ENCODE results near the gene HSF5. TPM values are rescaled to one million over a fixed set of nuclear protein-coding genes. Genes with fewer than 3 reads are reported as not detected.

The HSF5 gene
- total and polyA plus RNA-seq, 2 of the 13 experiments (the other 11 are each of a cell fraction or from before 2014, with no cell fraction given): not detected

- TF ChIP-seq ZBTB21 (CRISPR knock-in tag; IDR thresholded peaks at IDR 0.05): no peak
- TF ChIP-seq ELF1 (CRISPR knock-in tag; IDR thresholded peaks at IDR 0.05): no peak
- no peak for TF ChIP-seq HNF4G (IDR thresholded peaks at IDR 0.05; ENCODE audit: borderline replicate concordance, low read depth, low read length)
- no peak for TF ChIP-seq HNF4G (CRISPR knock-in tag; IDR thresholded peaks at IDR 0.05; ENCODE audit: borderline replicate concordance, low read depth)
- TF ChIP-seq ZNF746 (CRISPR knock-in tag; IDR thresholded peaks at IDR 0.05): no peak
- TF ChIP-seq ZNF775 (CRISPR knock-in tag; IDR thresholded peaks at IDR 0.05; ENCODE audit: borderline replicate concordance): no peak
- no peak for TF ChIP-seq ZNF253 (CRISPR knock-in tag; IDR thresholded peaks at IDR 0.05; ENCODE audit: borderline replicate concordance)
- no peak for TF ChIP-seq ZNF282 (IDR thresholded peaks at IDR 0.05; ENCODE audit: partially characterized antibody)
- TF ChIP-seq ZNF547 (CRISPR knock-in tag; IDR thresholded peaks at IDR 0.05): no peak
Measured at GRCh38 chr17:58525239-58525638, 37.0 kb upstream of the HSF5 start (continued).

- no TSS peak for BruUV-seq (replicated peaks)
- in situ Hi-C loops (cut with HindIII; ENCODE audit: extremely low pct_ligation_motif_present, low pct_unique_long_range_greater_than_20kb): no loop called here
- 0 out of 2 replicates have a peak, but pooled peaks have one; percentile 28 for TF ChIP-seq ZNF547 (CRISPR knock-in tag; IDR thresholded peaks at IDR 0.05)
- no peak for TF ChIP-seq SIN3A (IDR thresholded peaks at IDR 0.05; ENCODE audit: borderline replicate concordance, low read depth, low read length)
- TF ChIP-seq PBX2 (CRISPR knock-in tag; IDR thresholded peaks at IDR 0.05): no peak
- no peak for TF ChIP-seq HIVEP1 (CRISPR knock-in tag; IDR thresholded peaks at IDR 0.05)
- no peak for TF ChIP-seq MTERF4 (CRISPR knock-in tag; IDR thresholded peaks at IDR 0.05)
- no peak for TF ChIP-seq SMAD3 (CRISPR knock-in tag; IDR thresholded peaks at IDR 0.05)
- 0 out of 2 replicates have a peak, but pooled peaks have one; percentile 39 for TF ChIP-seq ZNF839 (CRISPR knock-in tag; IDR thresholded peaks at IDR 0.05; ENCODE audit: borderline replicate concordance)
- TF ChIP-seq ZNF274 (CRISPR knock-in tag; IDR thresholded peaks at IDR 0.05): 0 out of 2 replicates have a peak, but pooled peaks have one; percentile 39
- Histone ChIP-seq H3K27me3 (ENCODE audit: control insufficient read depth in 1 of 2, insufficient read depth in 2 of 2, low read length in 2 of 2) (no peaks in the 10 kb centered on the region; a peak in 2 of 5 replicates), H3K79me2 (ENCODE audit: insufficient read depth, low read length) (peaks cover 2% of the 10 kb centered on the region), H3K9ac (ENCODE audit: insufficient read depth, low read depth, low read length) (no peak overlapping the region), H3K4me1 (ENCODE audit: insufficient read depth, low read length) (peaks cover 33% of the 10 kb centered on the region), H3K36me3 (replicated peaks in 1 of 2; ENCODE audit: control insufficient read depth in 1 of 2, insufficient read depth in 2 of 2, low read length in 2 of 2) (no peaks in the 10 kb centered on the region), H3K4me2 (ENCODE audit: low read depth, low read length) (no peak overlapping the region), H3K9me3 (ENCODE audit: low read length) (no peaks in the 10 kb centered on the region), H3K4me3 (replicated peaks in 1 of 3; ENCODE audit: insufficient read depth in 1 of 3, low read depth in 2 of 3, low read length in 3 of 3) (no peak overlapping the region), H2AFZ (ENCODE audit: low read length) (no peak overlapping the region), H3K27ac (ENCODE audit: extremely low read length, insufficient read depth, low read length) (no peak overlapping the region), H4K20me1 (ENCODE audit: insufficient read depth, low read length) (no peaks in the 10 kb centered on the region)
- FAIRE-seq (no peak), DNase-seq (ENCODE audit: low spot score) (no peak), ATAC-seq (no peak)
- WGBS (ENCODE audit: low lambda C conversion rate): 48% methylated on average over 8 of the region's 10 CpGs
- ChIA-PET CTCF (ENCODE audit: low intra/inter-chr PET ratio, low total read pairs) (interaction anchor here (1.4 kb wide), 1 partner anchor 66 kb away, joined by 4 read pairs; no protein-coding TSS in a partner anchor), POLR2A (interaction anchor here (0.6 kb wide), 1 partner anchor 14 kb away, joined by 3 read pairs; no protein-coding TSS in a partner anchor)
- intact Hi-C loops (cut with micrococcal nuclease; ENCODE audit: unreplicated experiment): loop anchor here (1.0 to 5.0 kb wide), 2 partner anchors 138 to 191 kb away; no protein-coding TSS in a partner anchor
Measured at GRCh38 chr17:58521680-58522079, 33.5 kb upstream of the HSF5 start.

Data from HepG2 (cell line).